Activated CD4-positive, alpha-beta T cell treated with anti-CD3 and anti-CD28 coated beads for 36 hours (primary cell): Measurements from ENCODE around the gene C19orf53. TPM values are rescaled to one million over a fixed set of nuclear protein-coding genes. Genes with fewer than 3 reads are reported as not detected.
A peak's percentile ranks its signal among the peaks of the same experiment; 100 is the strongest.
"Not testable (repeated sequence)": the region's sequence is repeated elsewhere in the genome, so short reads cannot be mapped to it uniquely, and the experiment has no call there.

Experiments
- ATAC-seq: fragments of 200-7000 bp; cut with Tn5 transposase; one replicate; pipeline ENCODE4 v1.10.0; 2021; ENCODE audit warnings: mild to moderate bottlenecking, moderate library complexity
- CTCF ChIA-PET: fragments of 350-600 bp; sonication (Branson Sonifier 250); formaldehyde crosslinking; loops from one replicate; lab custom pipeline; 2021; ENCODE audit warnings: antibody characterized with exemption; lab: Charles Lee
- POLR2A ChIA-PET: fragments of 350-600 bp; sonication (Branson Sonifier 250); formaldehyde crosslinking; loops from one replicate; lab custom pipeline; 2021; ENCODE audit warnings: antibody characterized with exemption, inconsistent platforms; lab: Charles Lee
- DNase-seq: peaks from one replicate; pipeline ENCODE4 v3.0.0-alpha.2; 2020
- H3K27ac Mint-ChIP-seq: one replicate; pipeline ENCODE4 v1.8.0; 2021; ENCODE audit warnings: mixed read lengths
- H3K27me3 Mint-ChIP-seq: one replicate; pipeline ENCODE4 v1.8.0; 2021; ENCODE audit warnings: mixed read lengths
- H3K36me3 Mint-ChIP-seq: one replicate; pipeline ENCODE4 v1.8.0; 2021; ENCODE audit warnings: low read depth, mixed read lengths
- H3K4me1 Mint-ChIP-seq: one replicate; pipeline ENCODE4 v1.8.0; 2021; ENCODE audit warnings: mixed read lengths
- H3K4me3 Mint-ChIP-seq: one replicate; pipeline ENCODE4 v1.8.0; 2021; ENCODE audit warnings: mild to moderate bottlenecking, moderate library complexity, mixed read lengths
- H3K9me3 Mint-ChIP-seq: one replicate; pipeline ENCODE4 v1.8.0; 2021; ENCODE audit warnings: low read depth, mixed read lengths
- intact Hi-C, 2 experiments: fragments of 100-400 bp; cut with DNase I in 1 of 2; cut with micrococcal nuclease in 1 of 2; formaldehyde crosslinking; loops; one replicate each; pipeline versions ENCODE4 v1.14.2 to v1.15.1; 2022 to 2024; cut with DNase I, micrococcal nuclease
- total RNA-seq, 2 experiments: library from RNA; stranded (reverse); gene quantifications; one replicate each; pipeline ENCODE4 v1.2.3, GENCODE V29; 2021

C19orf53 gene
- total RNA-seq, 2 experiments from 2014 or later: 115 to 142 TPM

- Mint-ChIP-seq H3K9me3 (no peaks in the 10 kb centered on the region), H3K27ac (peak overlapping the region; percentile 37), H3K4me1 (peaks cover 35% of the 10 kb centered on the region), H3K4me3 (no peak overlapping the region), H3K36me3 (peaks cover 14% of the 10 kb centered on the region), H3K27me3 (no peaks in the 10 kb centered on the region)
- intact Hi-C loops: no loop called here
- ChIA-PET CTCF (interaction anchor here (0.7 to 8.4 kb wide), 2 partner anchors 67 to 79 kb away, joined by 4 to 105 read pairs; no protein-coding TSS in a partner anchor), POLR2A (interaction anchor here (1.5 to 2.5 kb wide), 2 partner anchors 64 to 80 kb away, joined by 4 to 8 read pairs; no protein-coding TSS in a partner anchor)
- ATAC-seq (no peak), DNase-seq (no peak)
Measured at GRCh38 chr19:13782537-13782936, 8.3 kb downstream of the C19orf53 start.

- no peaks in the 10 kb centered on the region for H3K27me3 Mint-ChIP-seq
- CTCF ChIA-PET: interaction anchor here (0.6 to 8.4 kb wide), 13 partner anchors 9 to 1519 kb away, joined by 3 to 105 read pairs (median 3); partner anchors contain the start of gene C19orf53
- ATAC-seq: no peak
- peaks cover 7% of the 10 kb centered on the region for H3K36me3 Mint-ChIP-seq
- DNase-seq: no peak
- intact Hi-C loops: loop anchor here in 1 of 2 experiments (1.0 to 2.0 kb wide), 2 partner anchors 49 to 187 kb away; no protein-coding TSS in a partner anchor
- H3K4me3 Mint-ChIP-seq: no peak overlapping the region
- H3K27ac Mint-ChIP-seq: peak overlapping the region; percentile 43
- H3K4me1 Mint-ChIP-seq: peaks cover 41% of the 10 kb centered on the region
- POLR2A ChIA-PET: interaction anchor here (1.1 to 2.5 kb wide), 3 partner anchors 9 to 79 kb away, joined by 3 to 8 read pairs (median 4); partner anchors contain the start of gene C19orf53
- H3K9me3 Mint-ChIP-seq: no peaks in the 10 kb centered on the region
Measured at GRCh38 chr19:13783565-13784500, 9.6 kb downstream of the C19orf53 start.

GRCh38 chr19:13784731-13785452 lies 10.6 kb downstream of the C19orf53 start:
- POLR2A ChIA-PET: interaction anchor here (1.0 to 2.5 kb wide), 3 partner anchors 11 to 78 kb away, joined by 3 to 8 read pairs (median 3); partner anchors contain the start of gene C19orf53
- peak; percentile 88 for DNase-seq
- Mint-ChIP-seq H3K27ac (peak overlapping the region; percentile 66), H3K27me3 (no peaks in the 10 kb centered on the region), H3K4me1 (peaks cover 45% of the 10 kb centered on the region), H3K36me3 (no peaks in the 10 kb centered on the region), H3K9me3 (no peaks in the 10 kb centered on the region), H3K4me3 (peak overlapping the region; percentile 31)
- CTCF ChIA-PET: interaction anchor here (0.5 to 8.4 kb wide), 13 partner anchors 10 to 1518 kb away, joined by 3 to 105 read pairs (median 3); partner anchors contain the start of gene C19orf53
- intact Hi-C loops: loop anchor here (1.0 to 2.0 kb wide), 3 partner anchors 48 to 188 kb away; no protein-coding TSS in a partner anchor
- ATAC-seq: peak; percentile 84

GRCh38 chr19:13788991-13789390 lies 14.7 kb downstream of the C19orf53 start:
- ATAC-seq: peak; percentile 18
- Mint-ChIP-seq H3K27ac (peak overlapping the region; percentile 76), H3K4me1 (peaks cover 29% of the 10 kb centered on the region), H3K36me3 (no peaks in the 10 kb centered on the region), H3K4me3 (no peak overlapping the region), H3K27me3 (no peaks in the 10 kb centered on the region), H3K9me3 (no peaks in the 10 kb centered on the region)
- DNase-seq: peak; percentile 33
- intact Hi-C loops: no loop called here
- ChIA-PET CTCF (interaction anchor here (0.8 to 8.4 kb wide), 5 partner anchors 14 to 282 kb away, joined by 3 to 105 read pairs (median 6); partner anchors contain the start of genes C19orf53 and MRI1), POLR2A (interaction anchor here (0.6 kb wide), 1 partner anchor 73 kb away, joined by 3 read pairs; no protein-coding TSS in a partner anchor)

GRCh38 chr19:13790354-13790753 lies 16.1 kb downstream of the C19orf53 start:
- Mint-ChIP-seq H3K36me3 (no peaks in the 10 kb centered on the region), H3K9me3 (no peaks in the 10 kb centered on the region), H3K4me3 (no peak overlapping the region), H3K27ac (no peak overlapping the region), H3K27me3 (no peaks in the 10 kb centered on the region), H3K4me1 (peaks cover 27% of the 10 kb centered on the region)
- CTCF ChIA-PET: interaction anchor here (1.0 to 8.4 kb wide), 2 partner anchors 71 to 346 kb away, joined by 3 to 105 read pairs; partner anchors contain the start of gene ASF1B
- DNase-seq (no peak), ATAC-seq (no peak)
- POLR2A ChIA-PET: interaction anchor here (0.5 kb wide), 1 partner anchor 72 kb away, joined by 3 read pairs; no protein-coding TSS in a partner anchor
- intact Hi-C loops: no loop called here

GRCh38 chr19:13793317-13793716 lies 19.1 kb downstream of the C19orf53 start:
- Mint-ChIP-seq H3K4me3 (peak overlapping the region; percentile 96), H3K4me1 (peaks cover 30% of the 10 kb centered on the region)
- H3K36me3 Mint-ChIP-seq, intact Hi-C loops, H3K27me3 Mint-ChIP-seq, ATAC-seq, H3K9me3 Mint-ChIP-seq, DNase-seq, H3K27ac Mint-ChIP-seq: not testable (repeated sequence)
- ChIA-PET POLR2A (interaction anchor here (0.6 kb wide), 2 partner anchors 185 to 894 kb away, joined by 3 to 4 read pairs; no protein-coding TSS in a partner anchor), CTCF (interaction anchor here (0.8 kb wide), 1 partner anchor 43 kb away, joined by 3 read pairs; no protein-coding TSS in a partner anchor)

GRCh38 chr19:13794398-13794756 lies 20.1 kb downstream of the C19orf53 start:
- peaks cover 24% of the 10 kb centered on the region for H3K4me1 Mint-ChIP-seq
- H3K36me3 Mint-ChIP-seq: no peaks in the 10 kb centered on the region

GRCh38 chr19:13794757-13795589 lies 20.7 kb downstream of the C19orf53 start, which contains the start of gene ZSWIM4:
TSS of gene ZSWIM4 (plus strand) at chr19:13795443. CDS start at chr19:13795649, 206 bp downstream.
- POLR2A ChIA-PET: interaction anchor here (0.6 to 1.1 kb wide), 4 partner anchors 15 to 724 kb away, joined by 3 to 4 read pairs (median 3); no protein-coding TSS in a partner anchor
- Mint-ChIP-seq H3K4me3 (peak within 1 kb of the TSS; percentile 96), H3K36me3 (no peaks in the 10 kb centered on the region), H3K4me1 (peaks cover 24% of the 10 kb centered on the region), H3K27ac (peak within 1 kb of the TSS; percentile 94), H3K27me3 (no peaks in the 10 kb centered on the region), H3K9me3 (no peaks in the 10 kb centered on the region)
- DNase-seq (peak; percentile 98), ATAC-seq (peak; percentile 99)
- intact Hi-C loops: loop anchor here (1.0 to 5.0 kb wide), 7 partner anchors 21 to 64 kb away; partner anchors contain the start of gene C19orf53 (in 2 of the 2)
- CTCF ChIA-PET: interaction anchor here (0.5 to 3.7 kb wide), 6 partner anchors 20 to 642 kb away, joined by 3 to 19 read pairs (median 3); partner anchors contain the start of gene C19orf53

More at GRCh38 chr19:13794398-13794756, 20.1 kb downstream of the C19orf53 start:
- no peak for DNase-seq
- no peaks in the 10 kb centered on the region for H3K9me3 Mint-ChIP-seq
- ChIA-PET CTCF (interaction anchor here (0.8 to 1.1 kb wide), 2 partner anchors 20 to 42 kb away, joined by 3 to 5 read pairs; partner anchors contain the start of gene C19orf53), POLR2A (interaction anchor here (0.7 kb wide), 1 partner anchor 14 kb away, joined by 4 read pairs; no protein-coding TSS in a partner anchor)
- H3K27me3 Mint-ChIP-seq: no peaks in the 10 kb centered on the region
- H3K4me3 Mint-ChIP-seq: peak overlapping the region; percentile 96
- H3K27ac Mint-ChIP-seq: peak overlapping the region; percentile 94
- no peak for ATAC-seq
- intact Hi-C loops: no loop called here

- Mint-ChIP-seq H3K9me3 (no peaks in the 10 kb centered on the region), H3K36me3 (no peaks in the 10 kb centered on the region), H3K4me3 (peak overlapping the region; percentile 96), H3K4me1 (peaks cover 20% of the 10 kb centered on the region), H3K27me3 (no peaks in the 10 kb centered on the region), H3K27ac (peak overlapping the region; percentile 58)
- ChIA-PET CTCF (interaction anchor here (3.7 kb wide), 1 partner anchor 66 kb away, joined by 19 read pairs; no protein-coding TSS in a partner anchor), POLR2A (interaction anchor here (1.1 kb wide), 1 partner anchor 67 kb away, joined by 3 read pairs; no protein-coding TSS in a partner anchor)
- ATAC-seq (peak; percentile 14), DNase-seq (peak; percentile 26)
- intact Hi-C loops: loop anchor here (1.0 to 5.0 kb wide), 7 partner anchors 21 to 64 kb away; partner anchors contain the start of gene C19orf53 (in 2 of the 2)
Measured at GRCh38 chr19:13795595-13796300, 21.5 kb downstream of the C19orf53 start.
